KMS-11 (cell line): ENCODE data around the gene DOC2B.

ENCODE experiments used
- H2AFZ ChIP-seq: fragments of 200-600 bp; sonication (generic); 2 replicates; pipeline ENCODE4 v1.6.1; 2016; ENCODE audit warnings: antibody characterized with exemption, mixed run types, low read depth
- H3K27ac ChIP-seq: fragments of 200-600 bp; sonication (generic); 2 replicates; pipeline ENCODE4 v1.6.1; 2016; ENCODE audit warnings: mild to moderate bottlenecking, mixed run types
- H3K27me3 ChIP-seq: fragments of 200-600 bp; sonication (generic); 2 replicates; pipeline ENCODE4 v1.6.1; 2017; ENCODE audit warnings: mild to moderate bottlenecking, low read depth, mixed run types, moderate library complexity; ENCODE audit not compliant: insufficient read depth
- H3K36me3 ChIP-seq: fragments of 200-600 bp; sonication (generic); 2 replicates; pipeline ENCODE4 v1.6.1; 2017; ENCODE audit warnings: mild to moderate bottlenecking, mixed run types; ENCODE audit not compliant: insufficient read depth
- H3K4me1 ChIP-seq: fragments of 200-600 bp; sonication (generic); 2 replicates; pipeline ENCODE4 v1.6.1; 2016; ENCODE audit warnings: mild to moderate bottlenecking, low read depth, mixed run types; ENCODE audit not compliant: poor library complexity, severe bottlenecking
- H3K4me2 ChIP-seq: fragments of 200-600 bp; sonication (generic); 2 replicates; pipeline ENCODE4 v1.7.0; 2016; ENCODE audit warnings: mild to moderate bottlenecking, mixed run types
- H3K4me3 ChIP-seq: fragments of 200-600 bp; sonication (generic); IDR thresholded peaks from 2 replicates; pipeline ENCODE4 v1.6.1; 2017; ENCODE audit warnings: low read depth, low read length, mixed read lengths; ENCODE audit not compliant: insufficient read depth
- H3K79me2 ChIP-seq: fragments of 200-600 bp; sonication (generic); 2 replicates; pipeline ENCODE4 v1.6.1; 2016; ENCODE audit warnings: low read depth, mixed run types; ENCODE audit not compliant: insufficient read depth
- H3K9ac ChIP-seq: fragments of 200-600 bp; sonication (generic); 2 replicates; pipeline ENCODE4 v1.6.1; 2016; ENCODE audit warnings: mild to moderate bottlenecking, mixed run types
- H4K20me1 ChIP-seq: fragments of 200-600 bp; sonication (generic); 2 replicates; pipeline ENCODE4 v1.6.1; 2016; ENCODE audit warnings: mild to moderate bottlenecking, mixed run types; ENCODE audit not compliant: insufficient read depth
- CTCF ChIP-seq: fragments of 200-600 bp; sonication (generic); conservative IDR thresholded peaks from 2 replicates; pipeline ENCODE4 v1.6.1; 2017; ENCODE audit warnings: low read depth, mild to moderate bottlenecking, antibody characterized with exemption, low read length, moderate library complexity, mixed read lengths

DOC2B gene

DNA sequence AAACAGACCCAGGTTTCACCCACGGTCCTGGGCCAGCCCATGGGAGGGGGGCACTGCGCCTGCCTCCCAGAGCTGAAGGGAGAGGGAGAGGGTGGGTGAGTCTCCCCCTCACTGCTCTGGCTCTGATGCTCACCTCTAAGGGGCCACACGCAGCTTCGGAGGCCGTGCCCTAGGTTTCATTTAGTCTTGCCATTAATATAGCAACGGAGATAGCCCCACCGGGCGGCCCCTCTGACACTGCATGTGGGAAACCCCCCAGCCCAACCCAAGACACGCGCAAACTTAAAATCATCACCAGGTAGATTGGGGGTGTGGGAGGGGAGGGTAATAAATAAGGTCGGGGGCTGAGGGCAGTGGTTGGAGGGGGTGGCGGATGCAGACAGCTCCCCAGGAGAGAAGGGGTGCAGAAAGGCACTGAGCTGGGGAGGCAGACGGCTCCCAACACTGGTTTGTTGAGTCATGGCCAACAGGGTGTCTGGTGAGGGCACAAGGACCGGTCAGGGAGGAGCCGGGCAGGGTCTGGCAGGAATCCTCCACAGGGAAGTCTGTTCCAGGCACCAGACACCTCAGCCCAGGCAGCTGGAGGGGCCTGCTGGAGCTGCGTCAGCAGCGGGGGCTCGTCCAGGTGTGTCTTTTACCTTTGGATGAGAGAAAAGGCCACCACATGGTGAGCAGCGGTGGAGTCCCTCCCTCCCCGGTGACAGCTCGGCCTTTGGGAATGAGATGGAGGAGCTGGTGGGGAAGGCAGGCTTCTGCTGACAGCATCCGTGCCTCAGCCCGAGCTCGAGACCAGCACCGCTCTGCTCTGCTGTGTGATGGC, 32.0 kb upstream of the DOC2B start:
- H3K27ac ChIP-seq = no peak overlapping the region
- H3K4me3 ChIP-seq = no peak overlapping the region
- no peaks in the 10 kb centered on the region; the same call in 1 of the 2 replicates for H3K27me3 ChIP-seq

DNA sequence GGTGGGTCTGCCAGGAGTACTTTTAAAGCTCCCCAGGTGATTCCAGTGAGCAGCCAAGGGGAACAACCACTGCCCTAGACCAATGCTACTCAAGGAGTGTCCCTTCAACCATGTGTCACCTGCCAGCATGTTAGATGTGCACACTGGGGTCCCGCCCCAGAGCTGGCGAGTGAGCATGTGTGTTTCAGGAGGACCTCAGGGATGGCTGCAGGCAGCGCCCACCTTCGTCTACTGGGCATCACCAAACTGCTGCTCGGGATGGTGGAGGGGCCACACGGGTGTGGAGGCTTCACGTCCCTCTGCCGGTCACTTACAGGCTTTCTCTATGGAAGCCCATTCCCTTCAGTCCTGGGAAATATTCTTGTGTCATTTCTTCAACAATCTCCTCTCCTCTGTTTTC, 29.0 kb upstream of the DOC2B start:
- no peaks in the 10 kb centered on the region; the same call in 1 of the 2 replicates for H3K27me3 ChIP-seq
- H3K79me2 ChIP-seq = no peaks in the 10 kb centered on the region
- no peak overlapping the region for H3K4me2 ChIP-seq
- no peaks in the 10 kb centered on the region for H3K4me1 ChIP-seq
- no peaks in the 10 kb centered on the region for H3K36me3 ChIP-seq
- no peak overlapping the region for H3K9ac ChIP-seq
- H2AFZ ChIP-seq = no peak overlapping the region
- no peak for TF ChIP-seq CTCF
- no peaks in the 10 kb centered on the region for H4K20me1 ChIP-seq
- H3K4me3 ChIP-seq = no peak overlapping the region
- no peak overlapping the region for H3K27ac ChIP-seq

More for the DNA sequence above, 32.0 kb upstream of the DOC2B start:
- Histone ChIP-seq H2AFZ (no peak overlapping the region), H3K4me2 (no peak overlapping the region), H3K9ac (no peak overlapping the region), H3K4me1 (no peaks in the 10 kb centered on the region), H3K79me2 (no peaks in the 10 kb centered on the region), H4K20me1 (no peaks in the 10 kb centered on the region), H3K36me3 (no peaks in the 10 kb centered on the region)
- TF ChIP-seq CTCF = no peak

DNA sequence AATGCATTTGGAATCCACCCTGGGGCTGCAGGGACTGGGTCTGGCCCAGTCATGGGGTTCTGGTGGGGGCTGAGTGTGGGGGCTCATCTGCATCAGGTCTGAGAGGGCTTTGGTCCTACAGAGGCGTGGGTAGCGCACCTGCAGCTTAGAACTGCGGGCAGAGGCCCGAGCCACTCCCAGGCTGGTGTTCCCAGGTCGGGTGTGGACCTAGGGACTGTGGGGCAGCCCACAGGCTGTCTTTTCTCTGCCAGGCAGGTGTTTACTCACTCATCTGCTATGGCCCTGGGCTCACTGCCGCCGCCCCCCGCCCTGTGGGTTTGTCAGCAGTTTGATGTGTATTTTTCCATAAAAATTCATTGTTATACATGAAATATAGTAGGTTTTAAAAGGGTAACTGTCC, 27.0 kb upstream of the DOC2B start:
- Histone ChIP-seq H3K36me3 (no peaks in the 10 kb centered on the region), H3K27ac (no peak overlapping the region), H3K4me2 (no peak overlapping the region), H3K4me3 (no peak overlapping the region), H3K9ac (no peak overlapping the region), H4K20me1 (no peaks in the 10 kb centered on the region), H3K79me2 (no peaks in the 10 kb centered on the region), H2AFZ (no peak overlapping the region), H3K4me1 (no peaks in the 10 kb centered on the region), H3K27me3 (peaks cover under 1% of the 10 kb centered on the region; the same call in 1 of the 2 replicates)
- no peak for TF ChIP-seq CTCF

DNA sequence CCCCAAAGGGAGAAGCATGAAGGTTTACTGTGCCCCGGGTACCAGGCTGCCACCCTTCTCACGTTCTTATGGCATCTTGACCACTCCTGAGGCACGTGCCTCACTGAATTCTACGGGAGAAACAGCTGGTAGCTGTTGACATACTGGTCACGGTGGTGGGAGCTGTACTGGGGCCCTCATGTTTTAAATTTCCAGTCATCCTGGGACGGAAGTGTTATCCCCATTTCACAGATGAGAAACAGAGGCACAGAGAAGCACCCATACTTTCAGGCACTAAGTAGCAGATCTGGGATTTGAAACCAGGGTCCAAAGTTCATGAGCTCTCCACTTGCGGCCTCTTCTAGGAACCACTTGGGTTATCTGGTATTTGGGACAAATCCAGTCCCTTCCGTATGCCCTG, 26.3 kb upstream of the DOC2B start:
- no peak overlapping the region for H3K9ac ChIP-seq
- H3K4me2 ChIP-seq = no peak overlapping the region
- H3K36me3 ChIP-seq = no peaks in the 10 kb centered on the region
- no peak for TF ChIP-seq CTCF
- peaks cover 3% of the 10 kb centered on the region; the same call in 1 of the 2 replicates for H3K27me3 ChIP-seq
- no peaks in the 10 kb centered on the region for H3K79me2 ChIP-seq
- no peak overlapping the region for H3K27ac ChIP-seq
- H3K4me3 ChIP-seq = no peak overlapping the region
- H2AFZ ChIP-seq = no peak overlapping the region
- H3K4me1 ChIP-seq = no peaks in the 10 kb centered on the region
- no peaks in the 10 kb centered on the region for H4K20me1 ChIP-seq
